Tibial nerve (tissue), 4 donors: Measurements from ENCODE around the gene ZNF346. TPM values are rescaled to one million over a fixed set of nuclear protein-coding genes. Genes with fewer than 3 reads are reported as not detected.

Experiments used
- DNase-seq, 2 donors: peaks; one replicate each; pipeline ENCODE4 v3.0.0-alpha.2; 2019; ENCODE audit warnings: low spot score in 2 of 2
- H3K27ac ChIP-seq, 4 donors: fragments of 200-600 bp; sonication (generic) in 3 of 4; one replicate each; pipeline ENCODE4 v1.5.1; 2017 to 2019; ENCODE audit warnings: mild to moderate bottlenecking in 1 of 4
- H3K27me3 ChIP-seq, 2 donors: fragments of 200-600 bp; sonication (generic) in 1 of 2; one replicate each; pipeline versions ENCODE4 v1.5.1 to v1.6.0; 2017 to 2019
- H3K36me3 ChIP-seq, 3 donors: fragments of 200-600 bp; sonication (generic); one replicate each; pipeline ENCODE4 v1.5.1; 2018 to 2019
- H3K4me1 ChIP-seq, 4 donors: fragments of 200-600 bp; sonication (generic) in 3 of 4; one replicate each; pipeline ENCODE4 v1.5.1; 2017 to 2019
- H3K4me3 ChIP-seq, 4 donors: fragments of 200-600 bp; sonication (generic) in 3 of 4; one replicate each; pipeline ENCODE4 v1.5.1; 2017 to 2019; ENCODE audit warnings: mild to moderate bottlenecking in 1 of 4, moderate library complexity in 1 of 4
- H3K9me3 ChIP-seq, 4 donors: fragments of 200-600 bp; sonication (generic) in 3 of 4; one replicate each; pipeline ENCODE4 v1.5.1; 2017 to 2019
- CTCF ChIP-seq, 5 experiments: fragments of 200-600 bp in 3 of 5; fragments of 450-650 bp in 2 of 5; sonication (generic) in 3 of 5; IDR thresholded peaks; one replicate each; pipeline ENCODE4 v1.5.1; 2016 to 2019; ENCODE audit warnings: antibody characterized with exemption in 5 of 5, mild to moderate bottlenecking in 3 of 5, moderate library complexity in 2 of 5
- EP300 ChIP-seq, 2 donors: sonication (generic); formaldehyde crosslinking; IDR thresholded peaks; one replicate each; pipeline ENCODE4 v1.6.1; 2017; ENCODE audit warnings: antibody characterized with exemption in 2 of 2, mild to moderate bottlenecking in 1 of 2
- POLR2A ChIP-seq, 2 donors: fragments of 450-650 bp; IDR thresholded peaks; one replicate each; pipeline ENCODE4 v1.6.1; 2017; ENCODE audit warnings: antibody characterized with exemption in 2 of 2, mild to moderate bottlenecking in 2 of 2, moderate library complexity in 2 of 2
- WGBS, 2 donors: methylation state at CpG; one replicate each; pipeline ENCODE4 v1.1.5; 2018; 5-methylcytosine and 5-hydroxymethylcytosine counted together
- total RNA-seq, 4 donors: library from RNA; depleted of rRNA; stranded (reverse); fragments of >200 nt; gene quantifications; one replicate each; pipeline ENCODE4 v1.1.0, GENCODE V29; 2016

ZNF346 gene
- total RNA-seq, 4 donors from 2014 or later: 17.6 to 24.9 (median 18.8) TPM

GRCh38 chr5:177071666-177072385 is 49.3 kb downstream of the ZNF346 start:
- Histone ChIP-seq H3K27ac (no peak overlapping the region), H3K27me3 (no peaks in the 10 kb centered on the region), H3K4me1 (peaks cover 0 to 4% (median 0%) of the 10 kb centered on the region in 4 donors), H3K4me3 (no peak overlapping the region), H3K36me3 (peaks cover 0 to 36% (median 0%) of the 10 kb centered on the region in 3 donors), H3K9me3 (no peaks in the 10 kb centered on the region)
- 17% methylated on average over 6 of the region's 6 CpGs for WGBS, 2 donors
- peak; percentile 34 to 93 for DNase-seq
- TF ChIP-seq EP300 (IDR thresholded peaks at IDR 0.05): no peak
- peak; percentile 75 to 88 (median 85) for TF ChIP-seq CTCF (IDR thresholded peaks at IDR 0.05)

DNA sequence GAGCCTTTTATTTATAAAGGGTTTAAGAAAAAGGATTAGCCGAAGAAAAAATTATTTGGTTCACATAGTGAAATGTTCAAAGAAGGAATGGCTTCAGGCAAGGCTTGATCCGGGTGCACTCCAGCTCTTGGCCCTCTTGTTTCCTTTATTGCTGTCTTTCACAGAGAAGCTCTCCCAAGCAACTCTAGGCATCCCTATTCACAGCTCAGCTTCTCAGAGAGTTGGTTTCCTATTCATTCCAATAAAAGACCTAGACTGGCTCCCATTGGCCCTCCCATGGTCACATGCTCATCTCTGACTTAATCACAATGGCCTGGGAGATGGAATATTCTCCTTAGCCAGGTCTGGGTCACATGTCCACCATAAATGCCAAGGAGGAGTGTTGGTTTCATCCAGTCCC is 54.8 kb downstream of the ZNF346 start:
- H3K4me1 ChIP-seq: no peaks in the 10 kb centered on the region
- H3K9me3 ChIP-seq: no peaks in the 10 kb centered on the region
- no peak overlapping the region for H3K4me3 ChIP-seq
- no peaks in the 10 kb centered on the region for H3K27me3 ChIP-seq
- TF ChIP-seq CTCF (IDR thresholded peaks at IDR 0.05) (no peak), EP300 (IDR thresholded peaks at IDR 0.05) (no peak), POLR2A (IDR thresholded peaks at IDR 0.05) (no peak)
- DNase-seq: no peak
- WGBS, 2 donors: 87 to 94% methylated on average over 2 of the region's 2 CpGs
- no peak overlapping the region for H3K27ac ChIP-seq
- peaks cover 0 to 5% (median 0%) of the 10 kb centered on the region in 3 donors for H3K36me3 ChIP-seq

DNA sequence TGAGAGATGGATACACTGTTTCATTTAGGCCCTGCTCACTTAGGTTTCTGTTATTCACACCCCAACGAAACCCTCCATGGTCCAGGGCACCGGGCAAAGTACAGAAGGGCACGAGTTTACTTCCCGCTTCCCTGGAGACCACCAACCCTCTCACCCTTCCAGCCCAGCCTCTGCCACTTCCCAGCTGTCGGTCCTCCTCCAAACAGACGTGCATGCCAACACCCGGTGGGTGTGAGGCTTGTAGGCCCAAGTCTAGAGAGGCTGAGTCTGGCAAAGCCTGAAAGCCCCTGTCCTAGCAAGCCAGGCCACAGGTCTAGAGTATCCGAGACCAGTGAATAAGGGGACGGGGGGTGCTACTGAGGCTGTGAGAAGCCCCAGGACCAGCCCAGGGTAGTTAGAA is 57.1 kb downstream of the ZNF346 start:
- peaks cover 0 to 5% (median 0%) of the 10 kb centered on the region in 3 donors for H3K36me3 ChIP-seq
- H3K9me3 ChIP-seq: no peaks in the 10 kb centered on the region
- TF ChIP-seq EP300 (IDR thresholded peaks at IDR 0.05) (no peak), POLR2A (IDR thresholded peaks at IDR 0.05) (no peak), CTCF (IDR thresholded peaks at IDR 0.05) (no peak)
- H3K27me3 ChIP-seq: no peaks in the 10 kb centered on the region
- H3K4me3 ChIP-seq: no peak overlapping the region
- no peak for DNase-seq
- H3K27ac ChIP-seq: no peak overlapping the region
- H3K4me1 ChIP-seq: no peaks in the 10 kb centered on the region
- 77 to 80% methylated on average over 9 of the region's 9 CpGs for WGBS, 2 donors

DNA sequence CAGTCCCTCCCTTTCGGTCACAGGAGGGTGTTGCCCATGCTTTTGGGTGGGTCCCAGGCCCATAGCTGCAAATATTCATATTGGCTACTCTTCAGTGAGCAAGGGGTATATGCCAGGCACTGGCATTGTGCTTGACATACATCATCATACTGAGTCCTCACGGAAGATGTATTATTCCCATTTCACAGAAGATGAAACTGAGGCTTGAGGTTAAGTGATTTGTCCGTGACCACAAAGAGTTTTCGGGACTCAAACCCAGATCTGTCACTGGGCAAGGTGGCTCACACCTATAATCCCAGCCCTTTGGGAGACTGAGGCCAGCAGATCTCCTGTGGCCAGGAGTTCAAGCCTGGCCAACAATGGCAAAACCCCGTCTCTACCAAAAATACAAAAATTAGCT is 57.8 kb downstream of the ZNF346 start:
- Histone ChIP-seq H3K36me3 (peaks cover 0 to 5% (median 0%) of the 10 kb centered on the region in 3 donors), H3K9me3 (no peaks in the 10 kb centered on the region), H3K4me3 (no peak overlapping the region), H3K27me3 (no peaks in the 10 kb centered on the region), H3K4me1 (no peaks in the 10 kb centered on the region), H3K27ac (no peak overlapping the region)
- TF ChIP-seq CTCF (IDR thresholded peaks at IDR 0.05) (no peak), EP300 (IDR thresholded peaks at IDR 0.05) (no peak), POLR2A (IDR thresholded peaks at IDR 0.05) (no peak)
- DNase-seq: no peak
- WGBS, 2 donors: 81 to 88% methylated on average over 5 of the region's 5 CpGs

- H3K27ac ChIP-seq: no peak overlapping the region
- H3K27me3 ChIP-seq: no peaks in the 10 kb centered on the region
- H3K4me3 ChIP-seq: no peak overlapping the region
- 51 to 64% methylated on average over 9 to 10 of the region's 10 CpGs for WGBS, 2 donors
- TF ChIP-seq POLR2A (IDR thresholded peaks at IDR 0.05) (no peak), CTCF (IDR thresholded peaks at IDR 0.05) (no peak), EP300 (IDR thresholded peaks at IDR 0.05) (no peak)
- no peaks in the 10 kb centered on the region for H3K9me3 ChIP-seq
- DNase-seq: no peak
- no peaks in the 10 kb centered on the region for H3K36me3 ChIP-seq
- H3K4me1 ChIP-seq: peaks cover 0 to 8% (median 4%) of the 10 kb centered on the region in 4 donors
These were observed 59.4 kb downstream of the ZNF346 start for GRCh38 chr5:177081859-177082258.
